Stimulated activated memory B cell treated with anti-CD40 and anti-IgM and Interleukin-4, amounts not matched to agents 10 μg/mL and 1 μg/mL and 100 μg/mL, for 72 hours (primary cell): ENCODE results near the gene ARHGAP11A.

Experiments used
- ATAC-seq: fragments of 150-1000 bp; cut with Tn5 transposase; 2 replicates; pipeline ENCODE4 v1.10.0; 2021
- H3K27ac Mint-ChIP-seq: one replicate; pipeline ENCODE4 v1.8.0; 2022; ENCODE audit warnings: mild to moderate bottlenecking, mixed read lengths
- H3K27me3 Mint-ChIP-seq: one replicate; pipeline ENCODE4 v1.8.0; 2022; ENCODE audit warnings: mixed read lengths
- H3K36me3 Mint-ChIP-seq: one replicate; pipeline ENCODE4 v1.8.0; 2022; ENCODE audit warnings: mixed read lengths
- H3K4me1 Mint-ChIP-seq: one replicate; pipeline ENCODE4 v1.8.0; 2022; ENCODE audit warnings: mixed read lengths
- H3K4me3 Mint-ChIP-seq: one replicate; pipeline ENCODE4 v1.8.0; 2022; ENCODE audit warnings: mild to moderate bottlenecking, moderate library complexity, mixed read lengths
- H3K9me3 Mint-ChIP-seq: one replicate; pipeline ENCODE4 v1.8.0; 2022; ENCODE audit warnings: mixed read lengths

The ARHGAP11A gene

GRCh38 chr15:32671339-32672325, 56.3 kb downstream of the ARHGAP11A start:
- Mint-ChIP-seq H3K36me3 (no peaks in the 10 kb centered on the region), H3K27me3 (peaks cover 8% of the 10 kb centered on the region), H3K9me3 (no peaks in the 10 kb centered on the region), H3K4me1 (no peaks in the 10 kb centered on the region), H3K4me3 (no peak overlapping the region), H3K27ac (no peak overlapping the region)
- ATAC-seq, result no peak

GRCh38 chr15:32674681-32675080, 59.4 kb downstream of the ARHGAP11A start:
- Mint-ChIP-seq H3K36me3 (no peaks in the 10 kb centered on the region), H3K4me1 (no peaks in the 10 kb centered on the region), H3K9me3 (no peaks in the 10 kb centered on the region), H3K27ac (no peak overlapping the region), H3K27me3 (peaks cover 8% of the 10 kb centered on the region), H3K4me3 (no peak overlapping the region)
- ATAC-seq, result no peak

GRCh38 chr15:32675466-32675865, 60.2 kb downstream of the ARHGAP11A start:
- Mint-ChIP-seq H3K36me3 (no peaks in the 10 kb centered on the region), H3K27me3 (peaks cover 8% of the 10 kb centered on the region), H3K27ac (no peak overlapping the region), H3K4me3 (no peak overlapping the region), H3K9me3 (no peaks in the 10 kb centered on the region), H3K4me1 (no peaks in the 10 kb centered on the region)
- ATAC-seq, result no peak

- H3K4me3 Mint-ChIP-seq, result no peak overlapping the region
These were observed 60.9 kb downstream of the ARHGAP11A start for GRCh38 chr15:32676169-32676568.

GRCh38 chr15:32677238-32677750, 62.0 kb downstream of the ARHGAP11A start:
- Mint-ChIP-seq H3K4me1 (no peaks in the 10 kb centered on the region), H3K4me3 (no peak overlapping the region), H3K27me3 (peaks cover 2% of the 10 kb centered on the region), H3K9me3 (no peaks in the 10 kb centered on the region), H3K36me3 (no peaks in the 10 kb centered on the region), H3K27ac (no peak overlapping the region)
- ATAC-seq, result no peak

More at GRCh38 chr15:32676169-32676568, 60.9 kb downstream of the ARHGAP11A start:
- Mint-ChIP-seq H3K27me3 (peaks cover 8% of the 10 kb centered on the region), H3K4me1 (no peaks in the 10 kb centered on the region), H3K36me3 (no peaks in the 10 kb centered on the region), H3K9me3 (no peaks in the 10 kb centered on the region), H3K27ac (no peak overlapping the region)
- ATAC-seq, result no peak

- no peaks in the 10 kb centered on the region for H3K9me3 Mint-ChIP-seq
- H3K36me3 Mint-ChIP-seq, result no peaks in the 10 kb centered on the region
- no peak for ATAC-seq
- H3K27ac Mint-ChIP-seq, result no peak overlapping the region
- H3K4me1 Mint-ChIP-seq, result no peaks in the 10 kb centered on the region
- H3K4me3 Mint-ChIP-seq, result no peak overlapping the region
- no peaks in the 10 kb centered on the region for H3K27me3 Mint-ChIP-seq
These were observed 64.0 kb downstream of the ARHGAP11A start for GRCh38 chr15:32679298-32679690.

- Mint-ChIP-seq H3K36me3 (no peaks in the 10 kb centered on the region), H3K27ac (no peak overlapping the region), H3K27me3 (no peaks in the 10 kb centered on the region), H3K4me3 (no peak overlapping the region), H3K4me1 (no peaks in the 10 kb centered on the region), H3K9me3 (peaks cover 6% of the 10 kb centered on the region)
- no peak for ATAC-seq
These were observed 67.3 kb downstream of the ARHGAP11A start for GRCh38 chr15:32682569-32682968.

GRCh38 chr15:32682977-32683630, 67.8 kb downstream of the ARHGAP11A start:
- H3K4me3 Mint-ChIP-seq, result no peak overlapping the region
- ATAC-seq, result no peak
- H3K27me3 Mint-ChIP-seq, result no peaks in the 10 kb centered on the region
- no peaks in the 10 kb centered on the region for H3K4me1 Mint-ChIP-seq
- no peaks in the 10 kb centered on the region for H3K36me3 Mint-ChIP-seq
- H3K27ac Mint-ChIP-seq, result no peak overlapping the region
- peaks cover 6% of the 10 kb centered on the region for H3K9me3 Mint-ChIP-seq

GRCh38 chr15:32683906-32684584, 68.7 kb downstream of the ARHGAP11A start:
- Mint-ChIP-seq H3K9me3 (peaks cover 6% of the 10 kb centered on the region), H3K4me3 (no peak overlapping the region), H3K27ac (no peak overlapping the region), H3K36me3 (no peaks in the 10 kb centered on the region), H3K27me3 (no peaks in the 10 kb centered on the region), H3K4me1 (no peaks in the 10 kb centered on the region)
- ATAC-seq, result no peak

- no peak overlapping the region for H3K27ac Mint-ChIP-seq
- no peaks in the 10 kb centered on the region for H3K36me3 Mint-ChIP-seq
- H3K9me3 Mint-ChIP-seq, result peaks cover 6% of the 10 kb centered on the region
- H3K4me3 Mint-ChIP-seq, result no peak overlapping the region
- no peaks in the 10 kb centered on the region for H3K4me1 Mint-ChIP-seq
- ATAC-seq, result no peak
- H3K27me3 Mint-ChIP-seq, result no peaks in the 10 kb centered on the region
These were observed 70.3 kb downstream of the ARHGAP11A start for GRCh38 chr15:32685576-32685975.

GRCh38 chr15:32687556-32687955, 72.3 kb downstream of the ARHGAP11A start:
- peaks cover 6% of the 10 kb centered on the region for H3K9me3 Mint-ChIP-seq

GRCh38 chr15:32688151-32688639, 72.9 kb downstream of the ARHGAP11A start:
- Mint-ChIP-seq H3K4me1 (no peaks in the 10 kb centered on the region), H3K36me3 (no peaks in the 10 kb centered on the region), H3K27me3 (no peaks in the 10 kb centered on the region), H3K27ac (no peak overlapping the region), H3K4me3 (no peak overlapping the region), H3K9me3 (peaks cover 6% of the 10 kb centered on the region)
- ATAC-seq, result no peak

More at GRCh38 chr15:32687556-32687955, 72.3 kb downstream of the ARHGAP11A start:
- Mint-ChIP-seq H3K27ac (no peak overlapping the region), H3K27me3 (no peaks in the 10 kb centered on the region), H3K4me3 (no peak overlapping the region), H3K36me3 (no peaks in the 10 kb centered on the region), H3K4me1 (no peaks in the 10 kb centered on the region)
- ATAC-seq, result no peak
